Right lobe of liver (tissue), 6 donors: ENCODE results near the gene TRIP12. TPM values are rescaled to one million over a fixed set of nuclear protein-coding genes. Genes with fewer than 3 reads are reported as not detected.
"Not testable (repeated sequence)": the region's sequence is repeated elsewhere in the genome, so short reads cannot be mapped to it uniquely, and the experiment has no call there.

Experiments
- ATAC-seq, 4 donors: fragments of 200-7000 bp; cut with Tn5 transposase; one replicate each; pipeline ENCODE4 v1.9.1; 2020; ENCODE audit warnings: mild to moderate bottlenecking in 4 of 4, moderate library complexity in 4 of 4
- DNase-seq, 3 donors: peaks; one replicate each; pipeline ENCODE4 v3.0.0-alpha.2; 2020
- H3K27ac ChIP-seq, 3 donors: fragments of 200-600 bp; one replicate each; pipeline ENCODE4 v1.8.0; 2022
- H3K27me3 ChIP-seq, 2 donors: fragments of 200-600 bp; one replicate each; pipeline ENCODE4 v1.8.0; 2022
- H3K36me3 ChIP-seq, 4 donors: fragments of 200-600 bp; sonication (generic) in 1 of 4; one replicate each; pipeline versions ENCODE4 v1.5.1 to v1.8.0; 2017 to 2022; ENCODE audit warnings: control low read depth in 1 of 4
- H3K4me1 ChIP-seq, 4 donors: fragments of 200-600 bp; sonication (generic) in 1 of 4; one replicate each; pipeline versions ENCODE4 v1.5.1 to v1.8.0; 2017 to 2022; ENCODE audit warnings: control low read depth in 1 of 4
- H3K4me3 ChIP-seq, 3 donors: fragments of 200-600 bp; one replicate each; pipeline ENCODE4 v1.8.0; 2022
- H3K9me3 ChIP-seq, 4 donors: fragments of 200-600 bp; sonication (generic) in 1 of 4; one replicate each; pipeline versions ENCODE4 v1.5.1 to v1.8.0; 2017 to 2022; ENCODE audit warnings: control low read depth in 1 of 4
- POLR2A ChIP-seq: fragments of 450-650 bp; IDR thresholded peaks from one replicate; pipeline ENCODE4 v1.6.1; 2017; ENCODE audit warnings: antibody characterized with exemption, mild to moderate bottlenecking
- WGBS: methylation state at CpG from one replicate; pipeline ENCODE4 v1.1.6; 2018; ENCODE audit warnings: low coverage, low lambda C conversion rate; ENCODE audit not compliant: insufficient coverage; ENCODE audit errors: missing lambda C conversion rate; 5-methylcytosine and 5-hydroxymethylcytosine counted together
- intact Hi-C, 2 donors: fragments of 100-400 bp; cut with DNase I; formaldehyde crosslinking; loops; one replicate each; pipeline versions ENCODE4 v1.11.2 to v1.14.1; 2022
- total RNA-seq, 6 experiments: library from RNA; depleted of rRNA in 2 of 6; stranded (reverse); fragments of >200 nt in 2 of 6; fragmentation: NEBNext Ultra II Directional in 3 of 6; extraction: Animal tissue kit (Norgen Biotek cat#: 25700) in 3 of 6; gene quantifications; one replicate each; pipeline versions ENCODE4 v1.1.0 to v1.2.4, GENCODE V29; 2016 to 2023
- TF ChIP-seq, protein P1 (sequence below), 4 donors: fragments of 200-600 bp in 3 of 4; fragments of 450-650 bp in 1 of 4; IDR thresholded peaks; one replicate each; pipeline versions ENCODE4 v1.5.1 to v1.8.0; 2016 to 2022; ENCODE audit warnings: antibody characterized with exemption in 4 of 4, mild to moderate bottlenecking in 2 of 4
- donor health status: DM: no; HTN: yes; CAD: no.
- donor health status: DM: no; HTN: no; CAD: no.
- donor health status: DM: no; HTN: no; CAD: no.
- donor health status: DM: no; HTN: yes; CAD: no.
- donor health status: DM: no; HTN: yes; CAD: no.

TRIP12 gene
- total RNA-seq, 6 experiments from 2014 or later, result 66.5 to 98.0 (median 85.4) TPM

DNA sequence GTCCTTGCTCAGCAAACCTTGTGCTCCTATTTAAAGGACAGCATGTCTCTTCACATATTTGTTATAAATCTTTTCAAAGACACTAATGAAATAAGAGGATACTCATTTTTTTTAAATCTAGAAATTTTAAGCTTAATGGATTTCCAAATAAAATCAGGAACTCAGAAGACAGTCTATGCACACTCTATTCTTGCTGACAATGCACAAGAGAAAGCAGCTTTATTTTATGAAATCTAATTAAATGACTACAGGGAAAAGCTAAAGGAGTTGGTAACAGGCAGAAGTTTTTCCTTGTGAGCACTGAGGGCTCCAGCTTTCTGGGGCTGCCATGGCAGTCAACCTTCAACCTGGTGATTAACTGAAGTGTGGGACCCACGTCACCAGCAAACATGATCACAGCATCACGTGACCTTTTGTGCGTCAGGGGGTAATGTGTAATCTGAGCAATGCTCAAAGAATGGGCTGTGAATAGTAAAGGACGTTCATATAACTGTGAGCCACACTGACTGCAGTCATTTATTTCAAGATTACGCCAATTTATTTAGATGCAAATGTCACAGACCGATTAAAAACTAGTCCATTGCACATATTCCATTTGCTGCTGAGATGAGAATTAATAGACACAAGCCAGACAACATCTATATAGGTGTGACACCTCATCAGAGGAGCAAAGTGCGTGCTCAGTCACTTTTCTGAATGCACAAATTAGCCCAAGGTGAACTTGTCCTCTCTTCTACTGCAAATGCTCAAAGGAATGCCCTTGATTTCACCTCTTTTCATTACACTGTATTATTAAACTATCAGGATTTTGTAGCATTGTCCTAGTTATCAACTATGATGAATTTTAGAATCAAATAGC is 195.9 kb downstream of the TRIP12 start:
- WGBS, result 59% methylated on average over 7 of the region's 7 CpGs
- Histone ChIP-seq H3K9me3 (no peaks in the 10 kb centered on the region), H3K4me1 (no peaks in the 10 kb centered on the region), H3K27me3 (no peaks in the 10 kb centered on the region), H3K27ac (no peak overlapping the region), H3K36me3 (no peaks in the 10 kb centered on the region), H3K4me3 (no peak overlapping the region)
- ATAC-seq, result no peak
- intact Hi-C loops, result no loop called here
- no peak for TF ChIP-seq POLR2A
- TF ChIP-seq, protein P1, sequence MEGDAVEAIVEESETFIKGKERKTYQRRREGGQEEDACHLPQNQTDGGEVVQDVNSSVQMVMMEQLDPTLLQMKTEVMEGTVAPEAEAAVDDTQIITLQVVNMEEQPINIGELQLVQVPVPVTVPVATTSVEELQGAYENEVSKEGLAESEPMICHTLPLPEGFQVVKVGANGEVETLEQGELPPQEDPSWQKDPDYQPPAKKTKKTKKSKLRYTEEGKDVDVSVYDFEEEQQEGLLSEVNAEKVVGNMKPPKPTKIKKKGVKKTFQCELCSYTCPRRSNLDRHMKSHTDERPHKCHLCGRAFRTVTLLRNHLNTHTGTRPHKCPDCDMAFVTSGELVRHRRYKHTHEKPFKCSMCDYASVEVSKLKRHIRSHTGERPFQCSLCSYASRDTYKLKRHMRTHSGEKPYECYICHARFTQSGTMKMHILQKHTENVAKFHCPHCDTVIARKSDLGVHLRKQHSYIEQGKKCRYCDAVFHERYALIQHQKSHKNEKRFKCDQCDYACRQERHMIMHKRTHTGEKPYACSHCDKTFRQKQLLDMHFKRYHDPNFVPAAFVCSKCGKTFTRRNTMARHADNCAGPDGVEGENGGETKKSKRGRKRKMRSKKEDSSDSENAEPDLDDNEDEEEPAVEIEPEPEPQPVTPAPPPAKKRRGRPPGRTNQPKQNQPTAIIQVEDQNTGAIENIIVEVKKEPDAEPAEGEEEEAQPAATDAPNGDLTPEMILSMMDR (IDR thresholded peaks at IDR 0.05), result no peak
- no peak for DNase-seq

DNA sequence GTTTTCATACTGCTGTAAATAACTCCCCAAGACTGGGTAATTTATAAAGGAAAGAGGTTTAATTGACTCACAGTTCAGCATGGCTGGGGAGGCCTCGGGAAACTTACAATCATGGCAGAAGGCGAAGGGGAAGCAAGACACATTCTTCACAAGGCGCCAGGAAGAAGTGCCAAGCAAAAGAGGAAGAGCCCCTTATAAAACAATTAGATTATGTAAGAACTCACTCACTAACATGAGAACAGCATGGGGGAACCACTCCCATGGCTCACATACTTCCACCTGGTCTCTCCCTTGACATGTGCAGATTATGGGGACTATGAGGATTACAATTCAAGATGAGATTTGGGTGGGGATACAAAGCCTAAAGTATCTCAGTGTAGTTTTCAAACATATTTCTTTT is 198.6 kb downstream of the TRIP12 start:
- DNase-seq, H3K27me3 ChIP-seq, H3K9me3 ChIP-seq, H3K36me3 ChIP-seq, ATAC-seq, H3K4me3 ChIP-seq, H3K4me1 ChIP-seq, H3K27ac ChIP-seq, intact Hi-C loops: not testable (repeated sequence)
- 68% methylated on average over 3 of the region's 3 CpGs for WGBS

DNA sequence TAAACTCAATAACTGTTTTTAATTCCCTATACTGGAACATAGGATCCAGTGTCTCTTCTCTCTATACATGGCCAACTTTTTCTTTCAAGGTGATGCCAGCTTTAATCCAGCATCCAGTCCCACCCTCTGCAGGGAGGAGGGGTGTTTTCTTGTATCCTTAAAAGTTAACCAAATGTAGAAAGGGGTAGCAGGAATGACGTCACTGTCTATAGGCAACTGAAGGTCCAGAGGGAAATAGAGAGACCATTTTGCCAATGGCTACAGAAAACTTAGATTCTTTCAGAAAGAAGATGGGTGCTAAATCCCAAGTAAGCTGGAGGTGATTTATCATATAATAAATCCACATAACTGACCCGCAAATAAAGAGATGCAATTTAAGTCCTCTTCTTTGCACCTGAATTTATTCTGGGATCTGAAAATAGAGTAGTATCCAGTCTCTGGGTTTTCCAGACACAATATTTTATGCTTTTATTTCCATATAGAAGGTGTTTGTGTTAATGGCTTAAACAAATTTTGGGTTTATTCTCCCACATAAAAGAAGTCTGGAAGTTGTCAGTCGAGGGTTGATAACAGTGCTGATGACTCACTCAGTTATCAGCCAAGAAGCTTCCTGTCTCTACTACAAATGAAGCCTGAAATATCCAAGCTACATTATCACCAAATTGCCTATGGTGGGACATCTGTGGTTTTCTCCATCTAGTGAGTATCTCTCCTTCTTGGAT is 201.7 kb downstream of the TRIP12 start:
- Histone ChIP-seq H3K27me3 (peaks cover 0 to 10% of the 10 kb centered on the region in 2 donors), H3K4me3 (no peak overlapping the region), H3K9me3 (no peaks in the 10 kb centered on the region), H3K36me3 (no peaks in the 10 kb centered on the region), H3K27ac (no peak overlapping the region), H3K4me1 (peaks cover 0 to 1% (median 0%) of the 10 kb centered on the region in 4 donors)
- 47% methylated on average over 3 of the region's 3 CpGs for WGBS
- ATAC-seq (no peak), DNase-seq (no peak)
- TF ChIP-seq POLR2A, result no peak
- TF ChIP-seq, protein P1 (IDR thresholded peaks at IDR 0.05), result no peak
- intact Hi-C loops, result no loop called here

DNA sequence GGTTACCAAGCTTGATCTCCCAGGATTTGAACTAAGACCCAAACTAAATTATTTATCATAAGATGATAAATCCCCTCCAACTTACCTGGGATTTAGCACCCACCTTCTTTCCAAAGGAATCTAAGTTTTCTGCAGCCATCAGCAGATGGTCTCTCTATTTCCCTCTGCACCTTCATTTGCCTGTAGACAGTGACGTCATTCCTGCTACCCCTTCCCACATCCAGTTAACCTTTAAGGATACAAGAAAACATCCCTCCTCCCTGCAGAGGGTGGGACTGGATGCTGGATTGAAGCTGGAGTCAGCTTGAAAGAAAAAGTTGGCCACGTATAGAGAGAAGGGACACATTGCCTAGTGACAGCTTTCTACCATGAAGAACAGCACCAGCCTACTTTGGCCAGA is 203.8 kb downstream of the TRIP12 start:
- 42% methylated on average over 2 of the region's 2 CpGs for WGBS
- H3K27ac ChIP-seq, result no peak overlapping the region
- intact Hi-C loops, result no loop called here
- no peak for ATAC-seq
- H3K9me3 ChIP-seq, result no peaks in the 10 kb centered on the region
- H3K4me3 ChIP-seq, result no peak overlapping the region
- H3K36me3 ChIP-seq, result no peaks in the 10 kb centered on the region
- H3K27me3 ChIP-seq, result peaks cover 5 to 27% of the 10 kb centered on the region in 2 donors
- no peak for TF ChIP-seq POLR2A
- TF ChIP-seq, protein P1 (IDR thresholded peaks at IDR 0.05), result no peak
- no peak for DNase-seq
- peaks cover 0 to 15% (median 0%) of the 10 kb centered on the region in 4 donors for H3K4me1 ChIP-seq
